ENCODE data around the gene MEDAG. TPM values are rescaled to one million over a fixed set of nuclear protein-coding genes. Genes with fewer than 3 reads are reported as not detected.

MEDAG gene
- total RNA-seq, 1 donor from 2014 or later: not detected

DNA sequence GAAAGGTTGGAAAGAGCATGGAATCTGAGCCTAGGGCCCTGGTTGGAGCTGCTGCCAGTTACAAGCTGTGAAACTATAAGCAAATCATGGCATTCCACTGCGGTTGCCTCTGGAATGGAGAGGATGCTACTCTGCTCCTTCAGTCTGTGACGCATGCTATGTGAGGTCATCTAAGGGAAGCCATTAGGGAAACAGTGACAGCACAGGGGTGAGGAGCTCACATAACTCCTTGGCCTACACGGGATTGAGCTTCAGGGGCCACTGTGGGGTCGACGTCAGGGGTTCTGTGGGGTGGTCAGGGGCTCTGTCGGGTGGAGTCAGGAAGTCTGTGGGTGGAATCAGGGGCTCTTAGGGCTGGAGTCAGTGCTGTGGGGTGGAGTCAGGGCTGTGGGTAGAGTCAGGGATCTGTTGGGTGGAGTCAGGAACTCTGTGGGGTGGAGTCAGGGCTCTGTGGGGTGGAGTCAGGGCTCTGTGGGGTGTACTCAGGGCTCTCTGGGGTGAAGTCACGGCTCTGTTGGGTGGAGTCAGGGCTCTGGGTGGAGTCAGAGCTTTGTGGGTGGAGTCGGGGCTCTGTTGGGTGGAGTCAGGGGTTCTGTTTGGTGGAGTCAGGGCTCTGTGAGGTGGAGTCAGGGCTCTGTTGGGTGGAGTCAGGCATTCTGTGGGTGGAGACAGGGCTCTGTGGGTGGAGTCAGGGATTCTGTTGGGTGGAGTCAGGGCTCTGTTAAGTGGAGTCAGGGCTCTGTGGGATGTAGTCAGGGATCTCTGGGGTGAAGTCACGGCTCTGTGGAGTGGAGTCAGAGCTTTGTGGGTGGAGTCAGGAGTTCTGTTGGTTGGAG is 35.8 kb upstream of the MEDAG start:
- no peak for DNase-seq (ENCODE audit: low read depth, low spot score)
- H3K36me3 Mint-ChIP-seq (ENCODE audit: low read depth): no peaks in the 10 kb centered on the region
- peaks cover 58% of the 10 kb centered on the region for H3K4me1 Mint-ChIP-seq
- no peaks in the 10 kb centered on the region for H3K27me3 Mint-ChIP-seq (ENCODE audit: low read depth)
- peak overlapping the region; percentile 84 for H3K27ac Mint-ChIP-seq (ENCODE audit: unreplicated experiment)
- no peak overlapping the region for H3K4me3 Mint-ChIP-seq
- no peaks in the 10 kb centered on the region for H3K9me3 Mint-ChIP-seq
- TF ChIP-seq, protein P1, sequence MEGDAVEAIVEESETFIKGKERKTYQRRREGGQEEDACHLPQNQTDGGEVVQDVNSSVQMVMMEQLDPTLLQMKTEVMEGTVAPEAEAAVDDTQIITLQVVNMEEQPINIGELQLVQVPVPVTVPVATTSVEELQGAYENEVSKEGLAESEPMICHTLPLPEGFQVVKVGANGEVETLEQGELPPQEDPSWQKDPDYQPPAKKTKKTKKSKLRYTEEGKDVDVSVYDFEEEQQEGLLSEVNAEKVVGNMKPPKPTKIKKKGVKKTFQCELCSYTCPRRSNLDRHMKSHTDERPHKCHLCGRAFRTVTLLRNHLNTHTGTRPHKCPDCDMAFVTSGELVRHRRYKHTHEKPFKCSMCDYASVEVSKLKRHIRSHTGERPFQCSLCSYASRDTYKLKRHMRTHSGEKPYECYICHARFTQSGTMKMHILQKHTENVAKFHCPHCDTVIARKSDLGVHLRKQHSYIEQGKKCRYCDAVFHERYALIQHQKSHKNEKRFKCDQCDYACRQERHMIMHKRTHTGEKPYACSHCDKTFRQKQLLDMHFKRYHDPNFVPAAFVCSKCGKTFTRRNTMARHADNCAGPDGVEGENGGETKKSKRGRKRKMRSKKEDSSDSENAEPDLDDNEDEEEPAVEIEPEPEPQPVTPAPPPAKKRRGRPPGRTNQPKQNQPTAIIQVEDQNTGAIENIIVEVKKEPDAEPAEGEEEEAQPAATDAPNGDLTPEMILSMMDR (conservative IDR thresholded peaks at IDR 0.05): no peak

- Mint-ChIP-seq H3K4me3 (no peak overlapping the region), H3K9me3 (no peaks in the 10 kb centered on the region), H3K27ac (ENCODE audit: unreplicated experiment) (peak overlapping the region; percentile 84), H3K4me1 (peaks cover 59% of the 10 kb centered on the region), H3K36me3 (ENCODE audit: low read depth) (no peaks in the 10 kb centered on the region), H3K27me3 (ENCODE audit: low read depth) (no peaks in the 10 kb centered on the region)
- TF ChIP-seq, protein P1 (conservative IDR thresholded peaks at IDR 0.05): no peak
- no peak for DNase-seq (ENCODE audit: low read depth, low spot score)
These were observed 35.0 kb upstream of the MEDAG start for GRCh38 chr13:30870916-30871587.

DNA sequence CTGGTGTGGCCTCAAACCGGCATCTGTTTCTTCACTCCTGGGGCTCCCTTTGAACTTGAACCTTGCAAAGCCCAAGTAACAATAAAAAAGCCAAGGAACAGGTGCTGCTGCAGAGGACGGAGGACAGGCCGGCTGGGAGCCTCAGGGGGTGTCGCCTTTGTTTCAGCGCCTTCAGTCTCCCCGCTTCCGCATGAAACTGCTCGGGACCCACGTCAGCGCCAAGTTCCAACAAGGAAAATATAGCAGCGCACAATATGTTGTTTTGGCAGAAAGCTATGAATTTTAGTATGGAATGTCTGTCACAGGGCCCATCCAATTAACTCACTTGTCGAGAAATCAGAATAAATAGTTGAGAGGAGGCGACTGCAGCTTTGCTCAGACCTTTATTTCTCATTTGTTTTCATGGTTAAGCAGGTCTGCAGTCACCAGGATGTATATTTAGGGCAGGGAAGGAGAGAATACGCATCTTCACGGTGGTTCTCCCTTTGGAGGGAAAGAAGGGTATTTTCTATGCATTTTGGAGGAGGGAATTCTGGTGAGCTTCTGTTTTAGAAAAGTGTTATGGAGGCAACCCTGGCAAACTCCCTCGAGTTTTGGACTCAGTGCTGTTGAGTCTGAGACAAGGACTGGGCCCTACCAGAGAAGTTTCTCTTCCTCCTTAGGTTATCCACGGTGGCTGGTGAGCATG is 34.3 kb upstream of the MEDAG start:
- TF ChIP-seq, protein P1 (conservative IDR thresholded peaks at IDR 0.05): no peak
- peak overlapping the region; percentile 66 for H3K27ac Mint-ChIP-seq (ENCODE audit: unreplicated experiment)
- DNase-seq (ENCODE audit: low read depth, low spot score): no peak
- peaks cover 59% of the 10 kb centered on the region for H3K4me1 Mint-ChIP-seq
- H3K27me3 Mint-ChIP-seq (ENCODE audit: low read depth): no peaks in the 10 kb centered on the region
- no peaks in the 10 kb centered on the region for H3K9me3 Mint-ChIP-seq
- no peaks in the 10 kb centered on the region for H3K36me3 Mint-ChIP-seq (ENCODE audit: low read depth)
- no peak overlapping the region for H3K4me3 Mint-ChIP-seq

DNA sequence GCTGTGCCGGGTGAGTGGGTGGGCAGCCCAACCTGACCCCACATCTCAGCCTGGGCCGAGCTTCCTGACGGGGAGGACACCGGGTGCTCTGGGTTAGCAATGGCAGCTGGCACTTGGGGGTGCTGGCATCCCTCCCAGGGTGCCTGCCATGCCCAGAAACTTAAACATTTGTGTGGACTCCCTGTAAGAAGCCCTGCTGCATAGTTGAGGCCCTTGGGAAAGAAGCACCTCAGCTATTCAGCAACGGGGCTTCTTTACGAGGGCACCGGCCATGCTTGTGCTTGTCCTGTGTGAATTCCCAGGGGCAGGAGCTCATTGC is 33.8 kb upstream of the MEDAG start:
- DNase-seq (ENCODE audit: low read depth, low spot score): no peak
- TF ChIP-seq, protein P1 (conservative IDR thresholded peaks at IDR 0.05): no peak

GRCh38 chr13:30872685-30873461 is 33.2 kb upstream of the MEDAG start:
- DNase-seq (ENCODE audit: low read depth, low spot score): peak; percentile 47
- peak overlapping the region; percentile 97 for H3K27ac Mint-ChIP-seq (ENCODE audit: unreplicated experiment)
- H3K27me3 Mint-ChIP-seq (ENCODE audit: low read depth): no peaks in the 10 kb centered on the region
- H3K4me1 Mint-ChIP-seq: peaks cover 67% of the 10 kb centered on the region
- no peaks in the 10 kb centered on the region for H3K9me3 Mint-ChIP-seq
- TF ChIP-seq, protein P1 (conservative IDR thresholded peaks at IDR 0.05): no peak
- H3K4me3 Mint-ChIP-seq: peak overlapping the region; percentile 61
- H3K36me3 Mint-ChIP-seq (ENCODE audit: low read depth): no peaks in the 10 kb centered on the region

More for the DNA sequence above, 33.8 kb upstream of the MEDAG start:
- H3K9me3 Mint-ChIP-seq: no peaks in the 10 kb centered on the region
- H3K27me3 Mint-ChIP-seq (ENCODE audit: low read depth): no peaks in the 10 kb centered on the region
- peak overlapping the region; percentile 94 for H3K27ac Mint-ChIP-seq (ENCODE audit: unreplicated experiment)
- H3K4me3 Mint-ChIP-seq: no peak overlapping the region
- H3K4me1 Mint-ChIP-seq: peaks cover 61% of the 10 kb centered on the region
- H3K36me3 Mint-ChIP-seq (ENCODE audit: low read depth): no peaks in the 10 kb centered on the region
